Epithelial cell of esophagus (primary cell): ENCODE data around the gene CORO6.

ENCODE experiments used
- DNase-seq: peaks from one replicate; pipeline ENCODE4 v3.0.0; 2010; ENCODE audit warnings: low read depth
- H3K4me3 ChIP-seq: 2 replicates; pipeline ENCODE4 v1.5.1; 2011; ENCODE audit warnings: mild to moderate bottlenecking, low read length, control low read depth
- CTCF ChIP-seq: IDR thresholded peaks from 2 replicates; pipeline ENCODE4 v1.5.1; 2011; ENCODE audit warnings: low read depth, mild to moderate bottlenecking, low read length, control low read depth, inconsistent platforms; ENCODE audit not compliant: insufficient read depth; ENCODE audit errors: missing control alignments

CORO6 gene

DNA sequence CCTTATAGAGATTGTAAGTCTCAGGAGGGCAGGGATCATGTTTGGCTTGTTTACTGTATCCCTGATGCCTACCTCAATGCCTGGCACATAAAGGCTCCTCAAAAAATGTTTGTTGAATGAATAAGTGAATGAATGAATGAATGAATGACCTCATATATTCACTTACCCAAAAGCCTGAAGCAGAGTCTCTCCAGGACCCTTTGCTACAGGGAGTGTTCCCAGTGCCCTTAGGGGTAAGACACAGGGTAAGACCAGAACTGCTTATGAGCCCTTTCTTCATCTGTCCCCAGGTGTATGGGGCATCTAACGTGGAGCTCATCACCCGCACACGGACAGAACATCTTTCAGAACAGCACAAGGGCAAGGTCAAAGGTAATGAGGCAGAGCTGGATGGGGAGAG lies 12.3 kb downstream of the CORO6 start:
- TF ChIP-seq CTCF: no peak
- no peak overlapping the region for H3K4me3 ChIP-seq
- DNase-seq: no peak

DNA sequence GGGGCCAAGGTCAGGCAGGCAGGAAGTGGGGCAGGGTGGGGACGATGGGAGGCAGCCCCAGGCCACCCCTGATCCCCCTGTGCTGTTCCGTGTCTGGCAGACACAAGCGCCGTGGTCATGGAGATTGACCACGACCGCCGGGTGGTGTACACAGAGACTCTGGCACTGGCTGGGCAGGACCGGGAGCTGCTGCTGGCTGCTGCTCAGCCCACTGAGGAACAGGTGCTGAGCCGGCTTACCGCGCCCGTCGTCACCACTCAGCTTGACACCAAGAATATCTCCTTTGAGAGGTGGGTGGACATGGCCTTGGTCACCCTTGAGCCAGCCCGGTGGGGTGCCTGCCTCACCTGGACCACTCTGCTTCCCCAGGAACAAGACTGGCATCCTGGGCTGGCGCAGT lies 13.7 kb downstream of the CORO6 start:
- DNase-seq: no peak
- no peak for TF ChIP-seq CTCF
- H3K4me3 ChIP-seq: no peak overlapping the region

GRCh38 chr17:29607557-29608195 lies 15.0 kb downstream of the CORO6 start:
- no peak for DNase-seq
- no peak overlapping the region for H3K4me3 ChIP-seq
- no peak for TF ChIP-seq CTCF

GRCh38 chr17:29603109-29603674 lies 19.5 kb downstream of the CORO6 start:
- no peak overlapping the region for H3K4me3 ChIP-seq
- no peak for TF ChIP-seq CTCF
- no peak for DNase-seq

GRCh38 chr17:29597361-29598172 lies 25.1 kb downstream of the CORO6 start:
- H3K4me3 ChIP-seq: no peak overlapping the region
- no peak for TF ChIP-seq CTCF
- DNase-seq: no peak

DNA sequence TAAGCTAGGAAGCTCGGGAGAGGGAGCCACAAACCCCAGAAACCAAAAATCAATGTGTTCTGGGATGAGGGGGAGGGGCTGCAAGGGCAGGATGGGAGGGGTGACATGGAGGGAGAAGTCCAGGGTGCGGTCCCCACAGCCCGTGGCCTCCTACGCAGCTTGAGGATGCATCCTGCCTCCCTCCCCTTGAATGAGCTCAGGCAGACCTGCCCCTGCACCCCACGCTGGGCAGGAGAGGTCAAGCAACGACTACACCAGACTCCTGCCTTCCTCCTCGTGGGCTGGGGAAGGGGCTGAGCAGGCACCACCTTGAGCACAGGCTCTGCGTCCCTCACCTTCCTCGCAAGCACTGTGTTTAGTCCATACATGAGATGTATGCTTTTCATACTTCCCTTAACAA lies 25.9 kb downstream of the CORO6 start:
- no peak overlapping the region for H3K4me3 ChIP-seq
- no peak for DNase-seq
- TF ChIP-seq CTCF: no peak
